ENCODE data around the gene RFC2. TPM values are rescaled to one million over a fixed set of nuclear protein-coding genes. Genes with fewer than 3 reads are reported as not detected.

Gene RFC2
- total and polyA plus RNA-seq, 2 experiments from 2014 or later = 14.6 to 69.2 TPM

DNA sequence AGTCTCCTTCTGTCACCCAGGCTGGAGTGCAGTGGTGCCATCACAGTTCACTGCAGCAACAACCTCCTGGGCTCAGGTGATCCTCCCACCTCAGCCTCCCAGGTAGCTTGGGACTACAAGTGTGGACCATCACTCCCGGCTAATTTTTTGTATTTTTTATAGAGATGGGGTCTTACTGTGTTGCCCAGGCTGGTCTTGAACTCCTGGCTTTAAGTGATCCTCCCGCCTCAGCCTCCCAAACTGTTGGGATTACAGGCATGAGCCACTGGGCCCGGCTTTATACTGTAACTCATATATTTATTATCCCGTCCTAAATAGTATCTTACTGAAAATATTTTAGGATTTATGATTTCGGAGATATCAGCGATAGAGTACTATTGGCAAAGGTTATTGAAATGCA, 69.2 kb downstream of the RFC2 start:
- TF ChIP-seq, protein P1, sequence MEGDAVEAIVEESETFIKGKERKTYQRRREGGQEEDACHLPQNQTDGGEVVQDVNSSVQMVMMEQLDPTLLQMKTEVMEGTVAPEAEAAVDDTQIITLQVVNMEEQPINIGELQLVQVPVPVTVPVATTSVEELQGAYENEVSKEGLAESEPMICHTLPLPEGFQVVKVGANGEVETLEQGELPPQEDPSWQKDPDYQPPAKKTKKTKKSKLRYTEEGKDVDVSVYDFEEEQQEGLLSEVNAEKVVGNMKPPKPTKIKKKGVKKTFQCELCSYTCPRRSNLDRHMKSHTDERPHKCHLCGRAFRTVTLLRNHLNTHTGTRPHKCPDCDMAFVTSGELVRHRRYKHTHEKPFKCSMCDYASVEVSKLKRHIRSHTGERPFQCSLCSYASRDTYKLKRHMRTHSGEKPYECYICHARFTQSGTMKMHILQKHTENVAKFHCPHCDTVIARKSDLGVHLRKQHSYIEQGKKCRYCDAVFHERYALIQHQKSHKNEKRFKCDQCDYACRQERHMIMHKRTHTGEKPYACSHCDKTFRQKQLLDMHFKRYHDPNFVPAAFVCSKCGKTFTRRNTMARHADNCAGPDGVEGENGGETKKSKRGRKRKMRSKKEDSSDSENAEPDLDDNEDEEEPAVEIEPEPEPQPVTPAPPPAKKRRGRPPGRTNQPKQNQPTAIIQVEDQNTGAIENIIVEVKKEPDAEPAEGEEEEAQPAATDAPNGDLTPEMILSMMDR (IDR thresholded peaks at IDR 0.05; ENCODE audit: low read depth, low read length) = no peak
- Histone ChIP-seq H3K4me1 (ENCODE audit: low read depth) (peaks cover 28% of the 10 kb centered on the region), H3K9me3 (ENCODE audit: low read depth) (no peaks in the 10 kb centered on the region), H3K27ac (no peak overlapping the region), H3K27me3 (no peaks in the 10 kb centered on the region), H3K4me3 (no peak overlapping the region), H3K36me3 (peaks cover 23% of the 10 kb centered on the region)
- DNase-seq (ENCODE audit: low read depth in 1 of 2, low spot score in 1 of 2) = no peak

DNA sequence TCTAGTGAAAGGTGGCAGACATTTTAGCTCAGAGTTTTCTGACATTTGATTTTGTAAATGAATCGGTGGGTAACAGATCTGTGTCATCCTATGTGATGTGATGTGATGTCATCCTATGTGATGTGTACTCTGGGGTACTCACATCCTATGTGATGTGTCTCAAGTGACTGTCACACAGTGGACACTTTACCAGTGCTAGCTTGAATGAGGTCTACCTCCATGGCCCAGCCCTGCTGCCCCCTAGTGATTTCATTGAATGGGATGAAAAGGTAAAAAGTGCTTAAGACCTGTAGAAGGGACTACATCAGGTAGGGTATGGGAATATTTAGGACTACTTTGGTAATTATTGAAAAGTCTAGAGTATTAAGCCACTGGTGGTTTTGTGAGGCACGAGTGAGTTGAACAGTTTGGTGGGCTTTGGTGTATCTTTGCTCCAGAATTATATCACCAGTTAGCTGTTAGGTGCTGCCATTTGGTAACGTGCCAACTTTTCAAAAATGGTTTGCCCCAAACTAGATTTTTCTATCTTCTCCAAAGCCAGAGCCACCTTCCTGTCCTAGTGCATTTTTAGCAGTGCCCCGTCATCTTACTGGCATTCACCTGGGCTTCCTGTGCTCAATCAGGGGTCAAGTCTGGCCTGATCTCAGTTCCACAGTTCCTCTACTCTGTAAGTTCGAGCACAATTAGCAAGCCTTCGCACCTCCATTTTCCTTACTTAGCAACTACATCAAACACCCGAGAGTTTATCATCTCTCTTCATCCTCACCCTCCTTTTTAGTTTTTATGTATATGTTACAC, 70.3 kb downstream of the RFC2 start:
- TF ChIP-seq, protein P1 (IDR thresholded peaks at IDR 0.05; ENCODE audit: low read depth, low read length) = peak; percentile 35
- H3K9me3 ChIP-seq (ENCODE audit: low read depth) = no peaks in the 10 kb centered on the region
- H3K27ac ChIP-seq = peak overlapping the region; percentile 73
- no peaks in the 10 kb centered on the region for H3K27me3 ChIP-seq
- no peak for DNase-seq (ENCODE audit: low read depth in 1 of 2, low spot score in 1 of 2)
- H3K4me1 ChIP-seq (ENCODE audit: low read depth) = peaks cover 28% of the 10 kb centered on the region
- no peak overlapping the region for H3K4me3 ChIP-seq
- peaks cover 11% of the 10 kb centered on the region for H3K36me3 ChIP-seq

DNA sequence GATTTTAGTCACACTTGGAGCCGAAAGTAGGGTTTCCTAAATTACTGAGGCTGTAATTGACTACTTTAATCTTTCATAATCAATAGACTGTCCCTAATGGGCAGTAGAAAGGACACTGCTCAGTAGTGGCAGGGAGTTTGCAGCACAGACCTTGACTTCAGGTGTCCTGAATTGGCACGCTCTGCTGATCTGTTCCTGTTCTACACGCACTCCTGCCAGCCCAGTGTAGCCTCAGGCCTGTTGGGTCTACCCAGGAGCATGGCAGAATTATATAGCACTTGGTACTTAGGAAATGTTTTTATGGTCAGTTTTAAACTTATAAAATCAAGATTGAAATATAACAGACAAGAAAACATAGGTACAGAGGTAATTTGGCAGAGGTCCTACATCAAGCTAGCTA, 71.1 kb downstream of the RFC2 start:
- Histone ChIP-seq H3K27ac (peak overlapping the region; percentile 73), H3K9me3 (ENCODE audit: low read depth) (no peaks in the 10 kb centered on the region), H3K4me3 (no peak overlapping the region), H3K4me1 (ENCODE audit: low read depth) (peaks cover 28% of the 10 kb centered on the region), H3K36me3 (peaks cover 6% of the 10 kb centered on the region), H3K27me3 (no peaks in the 10 kb centered on the region)
- TF ChIP-seq, protein P1 (IDR thresholded peaks at IDR 0.05; ENCODE audit: low read depth, low read length) = no peak
- DNase-seq (ENCODE audit: low read depth in 1 of 2, low spot score in 1 of 2) = no peak

DNA sequence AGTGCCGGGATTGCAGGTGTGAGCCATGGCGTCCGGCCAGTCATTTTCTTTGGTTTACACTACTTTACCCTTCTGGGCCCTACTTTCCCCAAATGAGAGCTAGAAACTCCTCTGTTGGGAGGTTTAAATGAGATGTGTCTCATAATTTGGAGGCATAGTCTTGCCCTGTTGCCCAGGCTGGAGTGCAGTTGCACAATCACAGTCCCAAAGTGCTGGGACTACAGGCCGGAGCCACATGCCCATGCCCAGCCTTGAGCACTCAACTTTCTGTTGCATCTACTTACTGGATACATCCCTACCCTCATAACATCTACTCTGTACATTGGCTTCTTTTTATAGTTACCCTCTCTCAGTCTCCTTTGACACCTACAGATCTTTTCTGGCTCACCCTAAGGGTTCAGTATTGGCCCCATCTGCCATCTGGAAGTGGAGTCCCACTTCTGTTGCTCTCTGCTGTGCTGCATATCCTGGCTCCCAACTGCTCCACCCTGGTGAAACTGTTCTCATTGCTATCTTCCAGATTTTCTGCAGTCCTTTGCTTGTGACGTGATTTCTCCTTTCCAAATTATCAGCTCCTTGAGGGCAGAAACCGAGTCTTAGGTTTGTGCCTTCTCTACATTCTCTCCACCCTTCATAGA, 71.6 kb downstream of the RFC2 start:
- H3K4me3 ChIP-seq = no peak overlapping the region
- no peaks in the 10 kb centered on the region for H3K27me3 ChIP-seq
- no peak for DNase-seq (ENCODE audit: low read depth in 1 of 2, low spot score in 1 of 2)
- no peaks in the 10 kb centered on the region for H3K36me3 ChIP-seq
- peak overlapping the region; percentile 73 for H3K27ac ChIP-seq
- TF ChIP-seq, protein P1 (IDR thresholded peaks at IDR 0.05; ENCODE audit: low read depth, low read length) = no peak
- H3K4me1 ChIP-seq (ENCODE audit: low read depth) = peaks cover 28% of the 10 kb centered on the region
- H3K9me3 ChIP-seq (ENCODE audit: low read depth) = no peaks in the 10 kb centered on the region

DNA sequence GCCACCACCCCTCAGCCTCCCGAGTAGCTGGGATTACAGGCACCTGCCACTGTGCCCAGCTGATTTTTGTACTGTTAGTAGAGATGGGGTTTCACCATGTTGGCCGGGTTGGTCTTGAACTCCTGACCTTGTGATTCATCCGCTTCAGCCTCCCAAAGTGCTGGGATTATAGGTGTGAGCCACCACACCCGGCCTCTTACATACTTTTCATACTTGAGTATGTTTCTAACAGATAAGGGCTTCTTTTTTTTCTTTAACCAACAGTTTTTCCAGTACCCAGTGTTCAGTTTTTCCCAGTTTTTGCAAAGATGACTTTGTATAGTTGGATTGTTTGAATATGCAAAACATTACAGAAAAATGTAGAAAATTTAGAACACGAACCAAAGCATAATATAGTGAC, 72.4 kb downstream of the RFC2 start:
- Histone ChIP-seq H3K27ac (peak overlapping the region; percentile 73), H3K4me3 (no peak overlapping the region), H3K9me3 (ENCODE audit: low read depth) (no peaks in the 10 kb centered on the region), H3K27me3 (no peaks in the 10 kb centered on the region), H3K4me1 (ENCODE audit: low read depth) (peaks cover 28% of the 10 kb centered on the region), H3K36me3 (no peaks in the 10 kb centered on the region)
- DNase-seq (ENCODE audit: low read depth in 1 of 2, low spot score in 1 of 2) = no peak
- TF ChIP-seq, protein P1 (IDR thresholded peaks at IDR 0.05; ENCODE audit: low read depth, low read length) = no peak

Other genes starting within 250 kb of the RFC2 start
- gene ELN, start 226.2 kb downstream of the RFC2 start, total RNA-seq = 0.77 and 0.88 TPM in 2 replicates
- 0.54 TPM in 1 of 2 replicates, not detected in the other for gene ELN, start 226.2 kb downstream of the RFC2 start, polyA plus RNA-seq
- gene LIMK1, start 170.6 kb downstream of the RFC2 start, total RNA-seq = 50.1 and 54.4 TPM in 2 replicates
- 14.4 and 15.6 TPM in 2 replicates for gene LIMK1, start 170.6 kb downstream of the RFC2 start, polyA plus RNA-seq
- 314 and 330 TPM in 2 replicates for gene EIF4H, start 80.0 kb downstream of the RFC2 start, total RNA-seq
- 323 and 395 TPM in 2 replicates for gene EIF4H, start 80.0 kb downstream of the RFC2 start, polyA plus RNA-seq
- gene LAT2, start 44.4 kb downstream of the RFC2 start, total RNA-seq = 0.63 and 1.1 TPM in 2 replicates
- 0.86 and 0.94 TPM in 2 replicates for gene LAT2, start 44.4 kb downstream of the RFC2 start, polyA plus RNA-seq
- 20.0 and 27.6 TPM in 2 replicates for gene CLIP2, start 35.0 kb upstream of the RFC2 start, total RNA-seq
- gene CLIP2, start 35.0 kb upstream of the RFC2 start, polyA plus RNA-seq = 9.4 and 11.1 TPM in 2 replicates
- gene GTF2IRD1, start 199.5 kb upstream of the RFC2 start, total RNA-seq = 33.0 and 51.4 TPM in 2 replicates
- gene GTF2IRD1, start 199.5 kb upstream of the RFC2 start, polyA plus RNA-seq = 29.6 and 49.3 TPM in 2 replicates